Astrocyte (in vitro differentiated cells and primary cell): Measurements from ENCODE around the gene MYH11. TPM values are rescaled to one million over a fixed set of nuclear protein-coding genes. Genes with fewer than 3 reads are reported as not detected.

ENCODE experiments used
- DNase-seq: peaks from one replicate; pipeline ENCODE4 v3.0.0-alpha.2; 2010; ENCODE audit warnings: low read depth
- FAIRE-seq: peaks from 2 replicates; lab custom pipeline; 2011; peaks lifted over from hg19 to GRCh38; lab: Jason Lieb, UNC
- H2AFZ ChIP-seq: 2 replicates; pipeline ENCODE4 v1.6.0; 2012; ENCODE audit warnings: low read depth, low read length, inconsistent platforms
- H3K27ac ChIP-seq: 2 replicates; pipeline ENCODE4 v1.5.1; 2011; ENCODE audit warnings: low read depth, low read length, inconsistent platforms
- H3K27me3 ChIP-seq: 2 replicates; pipeline ENCODE4 v1.6.0; 2011; ENCODE audit warnings: low read length, inconsistent platforms; ENCODE audit not compliant: insufficient read depth
- H3K36me3 ChIP-seq: 2 replicates; pipeline ENCODE4 v1.5.1; 2011; ENCODE audit warnings: low read length, inconsistent platforms; ENCODE audit not compliant: insufficient read depth
- H3K4me1 ChIP-seq: 2 replicates; pipeline ENCODE4 v1.5.1; 2011; ENCODE audit warnings: low read length, inconsistent platforms; ENCODE audit not compliant: insufficient read depth
- H3K4me2 ChIP-seq: 2 replicates; pipeline ENCODE4 v1.6.0; 2012; ENCODE audit warnings: low read length, inconsistent platforms
- H3K4me3 ChIP-seq: 2 replicates; pipeline ENCODE4 v1.5.1; 2011; ENCODE audit warnings: low read depth, mild to moderate bottlenecking, low read length, inconsistent platforms; ENCODE audit not compliant: insufficient read depth
- H3K79me2 ChIP-seq: 2 replicates; pipeline ENCODE4 v1.6.0; 2012; ENCODE audit warnings: mild to moderate bottlenecking, low read length, inconsistent platforms; ENCODE audit not compliant: insufficient read depth
- H3K9ac ChIP-seq: 2 replicates; pipeline ENCODE4 v1.6.0; 2012; ENCODE audit warnings: mild to moderate bottlenecking, low read length, inconsistent platforms
- H3K9me3 ChIP-seq: 2 replicates; pipeline ENCODE4 v1.5.1; 2012; ENCODE audit warnings: low read depth, mild to moderate bottlenecking, low read length, inconsistent platforms; ENCODE audit not compliant: insufficient read depth
- H4K20me1 ChIP-seq: 2 replicates; pipeline ENCODE4 v1.6.0; 2012; ENCODE audit warnings: low read length, inconsistent platforms; ENCODE audit not compliant: insufficient read depth
- H3K27ac Mint-ChIP-seq: one replicate; pipeline ENCODE4 v1.8.0; 2021; ENCODE audit warnings: mild to moderate bottlenecking, mixed read lengths; ENCODE audit not compliant: unreplicated experiment
- H3K27me3 Mint-ChIP-seq: one replicate; pipeline ENCODE4 v1.8.0; 2021; ENCODE audit warnings: low read depth, mixed read lengths; ENCODE audit not compliant: unreplicated experiment
- H3K36me3 Mint-ChIP-seq: one replicate; pipeline ENCODE4 v1.8.0; 2021; ENCODE audit warnings: low read depth, mixed read lengths; ENCODE audit not compliant: unreplicated experiment
- H3K4me1 Mint-ChIP-seq: one replicate; pipeline ENCODE4 v1.8.0; 2021; ENCODE audit warnings: low read depth, mixed read lengths; ENCODE audit not compliant: unreplicated experiment
- H3K4me3 Mint-ChIP-seq: one replicate; pipeline ENCODE4 v1.8.0; 2021; ENCODE audit warnings: mild to moderate bottlenecking, moderate library complexity, mixed read lengths; ENCODE audit not compliant: unreplicated experiment
- H3K9me3 Mint-ChIP-seq: one replicate; pipeline ENCODE4 v1.8.0; 2021; ENCODE audit warnings: mild to moderate bottlenecking, mixed read lengths; ENCODE audit not compliant: unreplicated experiment
- EZH2 ChIP-seq: IDR thresholded peaks from 2 replicates; pipeline ENCODE4 v1.6.1; 2012; ENCODE audit warnings: mild to moderate bottlenecking, low read length, inconsistent platforms; ENCODE audit not compliant: insufficient read depth
- total RNA-seq: library from RNA; stranded (reverse); gene quantifications from 2 replicates; pipeline ENCODE4 v1.2.1, GENCODE V29; 2021
- TF ChIP-seq, protein P1 (sequence below): IDR thresholded peaks from 2 replicates; pipeline ENCODE4 v1.5.1; 2011; ENCODE audit warnings: low read depth, mild to moderate bottlenecking, inconsistent platforms, low read length, moderate library complexity; ENCODE audit not compliant: insufficient read depth

MYH11 gene
- total RNA-seq, 1 donor from 2014 or later, result 1.0 TPM

- peaks cover 15% of the 10 kb centered on the region for H3K27me3 Mint-ChIP-seq
- no peak overlapping the region for H3K4me3 Mint-ChIP-seq
- DNase-seq (no peak), FAIRE-seq (no peak)
- H3K9me3 Mint-ChIP-seq, result peaks cover 11% of the 10 kb centered on the region
- no peaks in the 10 kb centered on the region for H3K4me1 Mint-ChIP-seq
- peaks cover 26% of the 10 kb centered on the region for H3K27me3 ChIP-seq
- no peaks in the 10 kb centered on the region for H3K36me3 Mint-ChIP-seq
- TF ChIP-seq EZH2, result no peak
- TF ChIP-seq, protein P1, sequence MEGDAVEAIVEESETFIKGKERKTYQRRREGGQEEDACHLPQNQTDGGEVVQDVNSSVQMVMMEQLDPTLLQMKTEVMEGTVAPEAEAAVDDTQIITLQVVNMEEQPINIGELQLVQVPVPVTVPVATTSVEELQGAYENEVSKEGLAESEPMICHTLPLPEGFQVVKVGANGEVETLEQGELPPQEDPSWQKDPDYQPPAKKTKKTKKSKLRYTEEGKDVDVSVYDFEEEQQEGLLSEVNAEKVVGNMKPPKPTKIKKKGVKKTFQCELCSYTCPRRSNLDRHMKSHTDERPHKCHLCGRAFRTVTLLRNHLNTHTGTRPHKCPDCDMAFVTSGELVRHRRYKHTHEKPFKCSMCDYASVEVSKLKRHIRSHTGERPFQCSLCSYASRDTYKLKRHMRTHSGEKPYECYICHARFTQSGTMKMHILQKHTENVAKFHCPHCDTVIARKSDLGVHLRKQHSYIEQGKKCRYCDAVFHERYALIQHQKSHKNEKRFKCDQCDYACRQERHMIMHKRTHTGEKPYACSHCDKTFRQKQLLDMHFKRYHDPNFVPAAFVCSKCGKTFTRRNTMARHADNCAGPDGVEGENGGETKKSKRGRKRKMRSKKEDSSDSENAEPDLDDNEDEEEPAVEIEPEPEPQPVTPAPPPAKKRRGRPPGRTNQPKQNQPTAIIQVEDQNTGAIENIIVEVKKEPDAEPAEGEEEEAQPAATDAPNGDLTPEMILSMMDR, result no peak
- H2AFZ ChIP-seq, result no peak overlapping the region
- no peaks in the 10 kb centered on the region for H3K79me2 ChIP-seq
- no peaks in the 10 kb centered on the region for H3K36me3 ChIP-seq
- H3K27ac Mint-ChIP-seq, result no peak overlapping the region
- H3K4me1 ChIP-seq, result no peaks in the 10 kb centered on the region
- H3K4me2 ChIP-seq, result no peak overlapping the region
- H4K20me1 ChIP-seq, result no peaks in the 10 kb centered on the region
- H3K9ac ChIP-seq, result no peak overlapping the region
- H3K27ac ChIP-seq, result no peak overlapping the region
- peaks cover 3% of the 10 kb centered on the region for H3K9me3 ChIP-seq
- no peak overlapping the region for H3K4me3 ChIP-seq
Measured at GRCh38 chr16:15820837-15821236, 36.0 kb downstream of the MYH11 start.

DNA sequence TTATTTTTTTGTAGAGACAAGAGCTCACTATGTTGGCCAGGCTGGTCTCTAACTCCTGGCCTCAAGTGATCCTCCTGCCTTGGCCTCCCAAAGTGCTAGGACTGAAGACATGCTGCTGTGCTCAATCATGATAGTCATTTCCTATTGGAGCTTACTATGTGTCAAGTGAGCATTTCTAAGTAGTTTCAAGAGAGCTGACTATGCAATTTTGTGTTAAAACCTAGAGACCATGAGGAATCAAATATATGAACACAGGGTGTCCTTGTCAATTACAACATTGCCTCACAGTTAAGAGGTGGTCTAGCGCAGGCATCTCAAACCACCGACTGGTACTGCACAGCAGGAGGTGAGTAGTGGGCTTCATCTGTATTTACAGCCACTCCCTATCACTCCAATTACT, 37.8 kb downstream of the MYH11 start:
- Histone ChIP-seq H3K36me3 (no peaks in the 10 kb centered on the region), H3K4me2 (no peak overlapping the region), H2AFZ (no peak overlapping the region), H3K27ac (no peak overlapping the region), H3K9ac (no peak overlapping the region), H3K79me2 (no peaks in the 10 kb centered on the region), H3K9me3 (peaks cover 4% of the 10 kb centered on the region), H3K27me3 (peaks cover 25% of the 10 kb centered on the region), H3K4me3 (no peak overlapping the region), H3K4me1 (no peaks in the 10 kb centered on the region), H4K20me1 (no peaks in the 10 kb centered on the region)
- Mint-ChIP-seq H3K4me3 (no peak overlapping the region), H3K4me1 (no peaks in the 10 kb centered on the region), H3K27me3 (peaks cover 10% of the 10 kb centered on the region), H3K36me3 (no peaks in the 10 kb centered on the region), H3K27ac (no peak overlapping the region), H3K9me3 (peaks cover 16% of the 10 kb centered on the region)
- FAIRE-seq (no peak), DNase-seq (no peak)
- TF ChIP-seq, protein P1, result no peak
- TF ChIP-seq EZH2, result no peak

DNA sequence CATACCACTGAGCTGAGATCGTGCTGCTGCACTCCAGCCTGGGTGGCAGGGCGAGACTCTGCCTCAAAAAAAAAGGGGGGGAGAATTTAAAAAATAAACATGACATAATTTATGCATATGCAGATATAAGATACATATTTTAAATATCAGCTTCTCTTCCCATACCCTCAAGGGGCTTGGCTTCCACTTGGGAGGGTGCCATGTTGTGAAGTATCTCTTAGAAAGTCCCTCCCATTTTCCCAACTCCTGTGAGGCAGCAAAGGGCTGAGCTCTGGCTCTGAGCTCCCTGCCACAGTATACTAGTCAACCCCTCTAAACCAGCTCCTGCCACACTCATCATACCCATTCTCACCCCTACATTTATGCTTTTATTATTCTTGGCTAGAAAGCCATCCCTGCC, 39.4 kb downstream of the MYH11 start:
- Histone ChIP-seq H3K27ac (no peak overlapping the region), H2AFZ (no peak overlapping the region), H3K27me3 (peaks cover 22% of the 10 kb centered on the region), H3K4me3 (no peak overlapping the region), H3K9ac (no peak overlapping the region), H3K4me2 (no peak overlapping the region), H3K4me1 (no peaks in the 10 kb centered on the region), H4K20me1 (no peaks in the 10 kb centered on the region), H3K79me2 (no peaks in the 10 kb centered on the region), H3K36me3 (no peaks in the 10 kb centered on the region), H3K9me3 (peaks cover 4% of the 10 kb centered on the region)
- Mint-ChIP-seq H3K4me1 (no peaks in the 10 kb centered on the region), H3K36me3 (no peaks in the 10 kb centered on the region), H3K9me3 (peaks cover 16% of the 10 kb centered on the region), H3K27ac (no peak overlapping the region), H3K27me3 (peaks cover 2% of the 10 kb centered on the region), H3K4me3 (no peak overlapping the region)
- no peak for TF ChIP-seq EZH2
- TF ChIP-seq, protein P1, result no peak
- DNase-seq (no peak), FAIRE-seq (no peak)
